GM13976 (cell line): ENCODE data around the gene ATP6V1F.

Experiments used
- DNase-seq: peaks from one replicate; pipeline ENCODE4 v3.0.0; 2012; ENCODE audit warnings: low spot score
- in situ Hi-C: fragments of 300-500 bp; cut with MboI; formaldehyde crosslinking; loops from one replicate; pipeline ENCODE4 v1.12.0; 2022; ENCODE audit warnings: low sequenced_read_pairs, mixed read lengths, inconsistent platforms; ENCODE audit not compliant: unreplicated experiment
- TF ChIP-seq, protein P1 (sequence below): IDR thresholded peaks from 2 replicates; pipeline ENCODE4 v1.5.1; 2012; ENCODE audit warnings: borderline replicate concordance, mild to moderate bottlenecking; ENCODE audit not compliant: insufficient read depth; ENCODE audit errors: extremely low read depth, missing control alignments, control extremely low read depth

ATP6V1F gene

DNA sequence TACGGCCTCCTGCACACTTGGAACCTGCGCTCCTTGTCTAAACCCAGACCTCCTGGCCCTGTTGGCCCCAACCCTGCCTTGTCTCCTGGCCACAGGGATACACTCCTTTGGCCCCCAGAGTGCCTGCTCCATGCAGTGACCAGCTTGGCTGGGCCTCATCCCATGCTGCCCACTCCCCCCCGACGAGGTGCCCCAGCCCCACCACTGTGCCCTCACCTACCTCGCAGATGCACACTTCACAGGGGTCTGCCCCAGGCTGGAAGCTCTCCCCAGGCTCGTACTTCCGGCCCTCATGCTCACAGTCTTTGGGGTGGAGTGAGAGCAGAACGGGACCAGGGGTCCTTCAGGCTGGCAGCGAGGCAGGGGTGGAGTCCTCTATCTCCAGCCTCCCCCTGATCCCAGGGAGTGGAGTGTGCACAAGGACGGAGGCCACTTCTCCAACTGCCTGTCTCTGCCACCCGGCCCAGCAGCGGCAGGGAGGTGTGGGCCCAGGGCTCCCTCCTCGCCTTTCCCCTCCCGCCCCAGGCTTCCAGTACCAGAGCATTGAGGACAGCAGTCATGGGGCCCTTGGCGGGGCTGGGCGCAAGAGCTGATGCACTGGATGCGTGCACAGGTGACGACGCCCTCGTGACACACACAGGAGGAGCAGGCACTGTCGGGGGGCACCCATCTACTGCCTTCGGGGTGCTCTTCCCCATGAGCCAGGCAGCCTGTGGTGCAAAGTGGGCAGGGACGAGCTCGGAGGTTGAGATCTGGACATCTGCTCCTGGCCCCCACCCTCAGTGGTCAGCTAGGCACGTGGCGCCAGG lies 22.1 kb downstream of the ATP6V1F start:
- no peak for DNase-seq
- in situ Hi-C loops = no loop called here
- TF ChIP-seq, protein P1, sequence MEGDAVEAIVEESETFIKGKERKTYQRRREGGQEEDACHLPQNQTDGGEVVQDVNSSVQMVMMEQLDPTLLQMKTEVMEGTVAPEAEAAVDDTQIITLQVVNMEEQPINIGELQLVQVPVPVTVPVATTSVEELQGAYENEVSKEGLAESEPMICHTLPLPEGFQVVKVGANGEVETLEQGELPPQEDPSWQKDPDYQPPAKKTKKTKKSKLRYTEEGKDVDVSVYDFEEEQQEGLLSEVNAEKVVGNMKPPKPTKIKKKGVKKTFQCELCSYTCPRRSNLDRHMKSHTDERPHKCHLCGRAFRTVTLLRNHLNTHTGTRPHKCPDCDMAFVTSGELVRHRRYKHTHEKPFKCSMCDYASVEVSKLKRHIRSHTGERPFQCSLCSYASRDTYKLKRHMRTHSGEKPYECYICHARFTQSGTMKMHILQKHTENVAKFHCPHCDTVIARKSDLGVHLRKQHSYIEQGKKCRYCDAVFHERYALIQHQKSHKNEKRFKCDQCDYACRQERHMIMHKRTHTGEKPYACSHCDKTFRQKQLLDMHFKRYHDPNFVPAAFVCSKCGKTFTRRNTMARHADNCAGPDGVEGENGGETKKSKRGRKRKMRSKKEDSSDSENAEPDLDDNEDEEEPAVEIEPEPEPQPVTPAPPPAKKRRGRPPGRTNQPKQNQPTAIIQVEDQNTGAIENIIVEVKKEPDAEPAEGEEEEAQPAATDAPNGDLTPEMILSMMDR = no peak

DNA sequence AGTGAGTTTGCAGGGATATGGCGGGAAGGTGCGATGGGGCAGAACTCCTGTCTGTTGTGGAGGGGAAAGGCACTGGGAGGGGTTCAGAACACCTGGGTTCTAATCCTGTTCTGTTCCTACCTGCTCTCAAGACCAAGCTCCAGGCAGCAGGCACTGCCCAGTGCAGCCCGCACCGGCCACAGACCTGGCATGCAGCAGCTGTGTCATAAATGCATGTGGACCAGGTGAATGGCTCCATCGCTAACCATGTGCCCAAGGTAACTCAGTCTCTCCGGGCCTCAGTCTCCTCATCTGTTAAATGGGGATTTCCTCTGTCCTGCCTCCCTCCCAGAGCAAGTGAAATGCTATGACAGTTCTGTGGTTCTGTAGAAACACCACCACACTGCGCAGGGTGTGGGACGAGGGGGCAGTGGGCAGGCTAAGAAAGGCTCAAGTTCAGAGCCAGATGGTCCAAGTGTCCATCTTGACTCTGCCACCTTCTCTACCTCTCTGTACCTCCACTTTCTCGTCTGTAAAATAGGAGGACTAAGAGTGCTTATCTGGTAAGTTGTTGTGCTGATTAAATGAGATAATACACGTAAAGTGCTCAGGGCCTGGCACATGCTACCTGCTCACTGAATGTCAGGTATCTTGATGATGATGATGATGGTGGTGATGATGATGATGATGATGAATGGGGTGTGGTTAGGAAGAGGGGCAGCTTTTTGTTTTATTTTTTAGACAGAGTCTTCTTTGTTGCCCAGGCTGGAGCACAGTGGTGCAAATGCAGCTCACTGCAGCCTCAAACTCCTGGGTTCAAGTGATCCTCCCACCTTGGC lies 22.9 kb downstream of the ATP6V1F start:
- in situ Hi-C loops = no loop called here
- no peak for DNase-seq
- TF ChIP-seq, protein P1 = no peak

DNA sequence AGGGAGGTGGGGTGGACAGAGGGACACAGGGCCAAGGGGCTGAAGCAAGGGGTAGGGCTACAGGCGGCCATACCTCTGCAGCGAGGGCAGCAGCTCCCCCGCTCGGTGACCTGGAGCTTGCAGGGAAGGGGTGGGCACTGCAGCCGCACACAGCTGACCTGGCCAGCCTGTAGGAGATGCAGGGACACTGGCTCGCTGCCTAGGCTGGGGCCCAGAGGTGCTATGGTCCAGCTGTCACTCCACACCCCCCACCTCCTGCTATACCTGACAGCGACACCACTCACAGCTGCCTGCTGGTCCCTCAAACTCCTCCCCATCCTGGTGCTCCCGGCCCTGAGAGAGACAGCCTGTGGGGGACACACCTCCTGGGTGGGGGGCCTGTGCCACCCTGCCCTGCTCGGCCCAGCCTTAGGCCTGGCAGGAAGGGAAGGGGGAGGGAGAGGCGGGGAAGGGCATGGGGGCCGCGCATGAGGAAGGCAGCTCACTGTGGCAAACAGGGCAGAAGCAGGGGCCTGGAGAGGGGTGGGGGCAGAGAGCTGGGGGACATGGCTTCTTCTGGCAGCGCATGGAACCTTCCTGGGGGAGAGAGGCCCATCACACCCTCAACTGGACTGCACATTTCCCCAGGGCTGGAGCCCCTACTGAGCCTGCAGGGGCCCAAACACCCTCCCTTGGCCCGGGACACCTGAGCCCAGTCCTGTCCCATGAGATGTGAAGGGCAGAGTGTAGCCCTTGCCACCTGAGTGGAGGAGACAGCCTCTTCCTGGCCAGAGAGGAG lies 23.9 kb downstream of the ATP6V1F start:
- no peak for DNase-seq
- in situ Hi-C loops = no loop called here
- TF ChIP-seq, protein P1 = no peak

DNA sequence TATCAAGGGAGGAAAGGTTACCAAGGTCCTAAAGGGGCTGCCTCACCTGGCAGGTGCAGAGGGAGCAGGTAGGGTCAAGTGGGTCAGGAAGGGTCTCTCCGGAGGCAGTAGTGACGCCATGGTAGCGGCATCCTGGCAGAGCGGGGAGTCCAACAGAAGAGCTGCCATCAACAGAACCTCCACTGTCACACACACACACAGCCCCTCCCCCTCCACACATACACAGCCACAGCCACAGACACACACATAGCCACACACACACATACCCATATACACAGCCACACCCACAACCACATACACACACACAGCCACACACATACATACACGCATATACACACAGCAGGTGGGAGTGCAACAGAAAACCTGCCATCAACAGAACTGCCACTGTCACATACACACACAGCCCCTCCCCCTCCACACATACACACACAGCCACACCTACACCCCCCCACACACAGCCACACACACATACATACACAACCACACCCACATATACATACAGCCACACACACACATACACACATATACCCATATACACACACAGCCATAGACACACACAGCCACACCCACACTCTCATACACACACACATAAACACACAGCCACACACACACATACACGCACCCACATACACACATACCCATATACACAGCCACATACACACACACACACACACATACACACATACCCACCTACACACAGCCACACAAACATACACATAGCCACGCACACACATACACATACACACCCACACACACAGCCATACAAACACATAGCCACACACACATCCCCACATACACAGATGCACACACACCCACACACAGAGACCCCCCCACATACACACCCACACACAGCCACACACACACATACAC lies 24.7 kb downstream of the ATP6V1F start:
- DNase-seq = no peak
- TF ChIP-seq, protein P1 = no peak
- in situ Hi-C loops = no loop called here

DNA sequence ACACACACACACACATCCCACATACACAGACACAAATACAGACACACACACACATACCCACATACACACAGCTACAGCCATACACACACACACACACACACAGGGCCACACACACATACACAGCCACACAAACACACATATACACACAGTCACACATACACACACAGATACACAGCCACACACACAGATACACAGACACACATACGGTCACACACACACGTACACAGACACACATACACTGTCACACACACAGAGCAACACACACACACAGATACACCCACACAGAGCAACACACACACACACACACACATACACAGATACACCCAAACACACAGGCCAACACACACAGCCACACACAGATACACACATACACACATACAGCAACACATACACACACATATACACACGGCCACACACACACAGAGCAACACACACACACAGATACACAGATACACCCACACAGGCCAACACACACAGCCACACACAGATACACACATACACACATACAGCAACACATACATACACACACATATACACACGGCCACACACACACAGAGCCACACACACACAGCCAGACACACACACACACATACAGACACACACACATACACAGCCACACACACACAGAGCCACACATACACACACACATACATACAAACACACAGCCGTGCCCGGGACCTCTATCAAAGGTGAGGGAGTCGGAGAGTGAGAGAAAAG lies 25.5 kb downstream of the ATP6V1F start:
- in situ Hi-C loops = no loop called here
- no peak for DNase-seq

More for the DNA sequence above, 25.5 kb downstream of the ATP6V1F start:
- TF ChIP-seq, protein P1 = no peak
